Osteoblast (primary cell): Measurements from ENCODE around the gene PNPLA7. TPM values are rescaled to one million over a fixed set of nuclear protein-coding genes. Genes with fewer than 3 reads are reported as not detected.

Experiments
- DNase-seq: peaks from one replicate; pipeline ENCODE4 v3.0.0; 2011; ENCODE audit warnings: low spot score, mixed read lengths; ENCODE audit not compliant: insufficient read length; ENCODE audit errors: missing footprints
- H2AFZ ChIP-seq: 2 replicates; pipeline ENCODE4 v1.6.0; 2011; ENCODE audit warnings: mild to moderate bottlenecking, low read length
- H3K27ac ChIP-seq: 2 replicates; pipeline ENCODE4 v1.5.1; 2011; ENCODE audit warnings: mild to moderate bottlenecking, low read depth, low read length, moderate library complexity
- H3K27me3 ChIP-seq: 2 replicates; pipeline ENCODE4 v1.6.0; 2012; ENCODE audit warnings: mild to moderate bottlenecking, control low read depth, inconsistent platforms, low read length, moderate library complexity; ENCODE audit not compliant: insufficient read depth
- H3K36me3 ChIP-seq: 2 replicates; pipeline ENCODE4 v1.5.1; 2011; ENCODE audit warnings: mild to moderate bottlenecking, low read length, control low read depth, moderate library complexity; ENCODE audit not compliant: insufficient read depth
- H3K4me1 ChIP-seq: 2 replicates; pipeline ENCODE4 v1.5.1; 2011; ENCODE audit warnings: mild to moderate bottlenecking, low read length, control low read depth, moderate library complexity; ENCODE audit not compliant: insufficient read depth
- H3K4me2 ChIP-seq: 2 replicates; pipeline ENCODE4 v1.6.0; 2011; ENCODE audit warnings: mild to moderate bottlenecking, low read length; ENCODE audit not compliant: insufficient read depth
- H3K4me3 ChIP-seq: fragments of 200-600 bp; sonication (generic); 3 replicates; pipeline ENCODE4 v1.5.1; 2012; ENCODE audit warnings: mild to moderate bottlenecking, low read length, inconsistent platforms; ENCODE audit not compliant: insufficient read depth
- H3K79me2 ChIP-seq: 2 replicates; pipeline ENCODE4 v1.6.0; 2012; ENCODE audit warnings: mild to moderate bottlenecking, low read length, control low read depth, inconsistent platforms; ENCODE audit not compliant: insufficient read depth
- H3K9me3 ChIP-seq: 2 replicates; pipeline ENCODE4 v1.5.1; 2011; ENCODE audit warnings: low read depth, low read length, control low read depth
- H4K20me1 ChIP-seq: 2 replicates; pipeline ENCODE4 v1.6.0; 2012; ENCODE audit warnings: mild to moderate bottlenecking, low read length, control low read depth; ENCODE audit not compliant: insufficient read depth
- total RNA-seq: library from RNA; depleted of rRNA; stranded (reverse); fragments of >200 nt; gene quantifications from 2 replicates; pipeline ENCODE4 v1.2.3, GENCODE V29; 2012
- TF ChIP-seq, protein P1 (sequence below): IDR thresholded peaks from 2 replicates; pipeline ENCODE4 v1.5.1; 2011; ENCODE audit warnings: mild to moderate bottlenecking, low read depth, low read length, moderate library complexity; ENCODE audit errors: extremely low read depth

The PNPLA7 gene
- total RNA-seq, 1 donor, result 1.8 TPM

DNA sequence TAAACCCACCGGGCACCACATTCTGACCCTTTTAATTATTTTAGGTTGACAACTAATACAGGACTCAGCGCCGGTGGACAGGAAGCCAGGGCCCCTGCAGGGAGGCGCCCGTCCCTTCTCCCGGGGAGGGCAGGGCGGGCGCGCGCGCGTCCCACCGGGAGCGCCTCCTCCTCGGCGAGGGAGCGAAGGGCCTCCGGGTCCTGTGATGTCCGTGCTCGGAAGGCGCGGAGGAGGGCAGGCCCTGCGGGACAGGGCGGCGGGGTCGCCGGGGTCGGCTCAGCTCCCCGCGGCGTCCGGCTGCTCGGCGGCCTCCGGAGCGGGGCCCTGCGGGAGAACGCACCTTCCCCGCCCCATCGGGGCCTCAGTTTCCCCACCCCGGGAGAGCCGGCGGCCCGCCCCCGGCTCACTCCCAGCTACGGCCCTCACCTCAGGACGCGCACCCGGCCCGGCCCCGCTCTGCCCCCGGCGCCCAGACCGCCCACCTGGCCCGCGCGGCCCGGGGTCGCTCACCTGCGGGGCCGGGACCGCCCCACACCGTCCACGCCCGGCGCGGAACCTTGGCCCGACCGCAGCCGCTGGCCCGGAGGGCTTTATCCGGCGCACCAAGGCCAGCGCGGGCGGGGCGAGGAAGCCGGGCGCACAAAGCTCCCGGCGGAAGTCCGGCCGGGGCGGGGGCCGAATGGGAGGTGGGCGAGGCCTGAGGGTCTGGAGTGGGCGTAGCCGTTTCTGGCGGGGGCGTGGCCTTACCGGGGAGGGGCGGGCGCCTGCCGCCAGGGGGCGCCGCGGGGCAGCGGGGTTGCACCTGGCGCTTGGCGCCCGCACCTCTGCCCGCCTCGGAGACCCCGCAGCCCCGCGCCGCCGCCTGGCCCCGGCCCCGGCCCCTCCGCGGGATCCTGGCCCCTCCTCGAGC is 127.3 kb downstream of the PNPLA7 start, which contains the start of the genes EXD3 and NOXA1:
Gene EXD3, minus strand, starts transcription at position 559 of the 910 bp plus-strand sequence. CDS start 27,805 bp downstream, outside the sequence.
Gene NOXA1, plus strand, starts transcription at position 790 of the 910 bp plus-strand sequence. CDS start 137 bp downstream, outside the sequence.
- no peaks in the 10 kb centered on the region for H3K36me3 ChIP-seq
- peaks cover 20% of the 10 kb centered on the region for H3K79me2 ChIP-seq
- peak within 1 kb of the TSS; percentile 87 for H3K4me3 ChIP-seq
- H3K4me2 ChIP-seq, result peak within 1 kb of the TSS; percentile 99
- peak within 1 kb of the TSS; percentile 41 for H3K27ac ChIP-seq
- no peaks in the 10 kb centered on the region for H4K20me1 ChIP-seq
- DNase-seq, result peak; percentile 100
- H3K9me3 ChIP-seq, result no peaks in the 10 kb centered on the region
- peaks cover 12% of the 10 kb centered on the region for H3K4me1 ChIP-seq
- H2AFZ ChIP-seq, result peak within 1 kb of the TSS; percentile 96
- TF ChIP-seq, protein P1, sequence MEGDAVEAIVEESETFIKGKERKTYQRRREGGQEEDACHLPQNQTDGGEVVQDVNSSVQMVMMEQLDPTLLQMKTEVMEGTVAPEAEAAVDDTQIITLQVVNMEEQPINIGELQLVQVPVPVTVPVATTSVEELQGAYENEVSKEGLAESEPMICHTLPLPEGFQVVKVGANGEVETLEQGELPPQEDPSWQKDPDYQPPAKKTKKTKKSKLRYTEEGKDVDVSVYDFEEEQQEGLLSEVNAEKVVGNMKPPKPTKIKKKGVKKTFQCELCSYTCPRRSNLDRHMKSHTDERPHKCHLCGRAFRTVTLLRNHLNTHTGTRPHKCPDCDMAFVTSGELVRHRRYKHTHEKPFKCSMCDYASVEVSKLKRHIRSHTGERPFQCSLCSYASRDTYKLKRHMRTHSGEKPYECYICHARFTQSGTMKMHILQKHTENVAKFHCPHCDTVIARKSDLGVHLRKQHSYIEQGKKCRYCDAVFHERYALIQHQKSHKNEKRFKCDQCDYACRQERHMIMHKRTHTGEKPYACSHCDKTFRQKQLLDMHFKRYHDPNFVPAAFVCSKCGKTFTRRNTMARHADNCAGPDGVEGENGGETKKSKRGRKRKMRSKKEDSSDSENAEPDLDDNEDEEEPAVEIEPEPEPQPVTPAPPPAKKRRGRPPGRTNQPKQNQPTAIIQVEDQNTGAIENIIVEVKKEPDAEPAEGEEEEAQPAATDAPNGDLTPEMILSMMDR, result peak; percentile 37
- no peaks in the 10 kb centered on the region for H3K27me3 ChIP-seq

- H3K36me3 ChIP-seq, result no peaks in the 10 kb centered on the region
- H3K27ac ChIP-seq, result peak overlapping the region; percentile 41
Measured at GRCh38 chr9:137421838-137422603, 128.2 kb downstream of the PNPLA7 start.

DNA sequence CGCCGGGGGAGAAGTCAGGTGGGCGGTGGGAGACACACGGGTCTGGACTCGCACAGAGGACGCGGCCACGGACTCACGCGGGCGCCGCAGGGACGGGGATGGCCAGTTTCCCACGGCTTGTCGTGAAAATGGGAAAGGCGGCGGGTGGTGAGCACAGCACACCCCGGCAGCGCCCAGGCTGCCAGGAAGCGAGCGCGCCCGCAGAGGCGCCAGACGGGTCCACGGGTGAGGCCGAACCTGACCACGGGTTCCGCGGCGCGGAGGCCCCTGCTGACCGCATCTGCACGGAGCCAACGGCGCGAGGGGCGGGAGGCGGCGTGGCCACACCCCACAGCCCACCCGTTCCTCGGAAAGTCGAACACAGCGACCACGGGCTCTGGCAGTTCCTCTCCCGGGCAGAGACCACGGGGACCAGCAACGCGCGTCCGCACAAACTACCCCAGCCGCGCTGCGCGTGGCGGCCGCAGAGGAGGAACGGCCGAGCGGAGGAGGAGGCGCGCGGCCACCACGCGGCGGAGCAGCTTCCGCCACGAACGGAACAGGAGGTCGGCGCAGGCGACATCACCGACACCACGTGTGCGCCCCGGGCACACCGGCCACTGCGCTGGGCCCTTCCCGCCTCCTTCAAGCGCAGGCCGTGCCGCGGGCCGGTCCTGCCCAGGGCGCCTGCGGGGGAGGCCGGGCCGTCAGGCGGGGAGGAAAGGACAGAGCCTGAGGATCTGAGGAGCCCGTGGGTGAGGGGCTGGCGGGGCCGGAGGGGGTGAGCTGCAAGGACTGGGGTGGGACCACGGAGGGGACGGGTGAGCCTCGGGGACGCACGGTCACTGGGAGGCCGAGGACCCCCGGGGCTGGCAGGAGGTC is 132.8 kb downstream of the PNPLA7 start:
- Histone ChIP-seq H3K4me1 (peaks cover 11% of the 10 kb centered on the region), H3K79me2 (peaks cover 34% of the 10 kb centered on the region), H3K36me3 (no peaks in the 10 kb centered on the region), H4K20me1 (peaks cover 12% of the 10 kb centered on the region), H3K27ac (no peak overlapping the region), H3K4me2 (peak overlapping the region; percentile 37), H3K9me3 (no peaks in the 10 kb centered on the region), H3K27me3 (no peaks in the 10 kb centered on the region), H3K4me3 (peak overlapping the region; percentile 51), H2AFZ (no peak overlapping the region)
- no peak for DNase-seq
- TF ChIP-seq, protein P1, result no peak

More at GRCh38 chr9:137421838-137422603, 128.2 kb downstream of the PNPLA7 start:
- Histone ChIP-seq H3K27me3 (no peaks in the 10 kb centered on the region), H3K79me2 (peaks cover 20% of the 10 kb centered on the region), H3K4me1 (peaks cover 12% of the 10 kb centered on the region), H2AFZ (peak overlapping the region; percentile 96), H3K4me3 (peak overlapping the region; percentile 87), H3K4me2 (peak overlapping the region; percentile 99), H4K20me1 (no peaks in the 10 kb centered on the region), H3K9me3 (no peaks in the 10 kb centered on the region)
- peak; percentile 79 for DNase-seq
- TF ChIP-seq, protein P1, result no peak
